ENCODE measurements around the gene PDF. TPM values are rescaled to one million over a fixed set of nuclear protein-coding genes. Genes with fewer than 3 reads are reported as not detected.

The PDF gene
- total and polyA plus RNA-seq, 2 donors (not counting 3 experiments of a cell fraction or from before 2014, with no cell fraction given): 13.1 to 16.7 TPM

GRCh38 chr16:69373019-69373418, 42.6 kb upstream of the PDF start:
- dilution Hi-C loops (cut with MboI; ENCODE audit: extremely low pct_ligation_motif_present, low sequenced_read_pairs) (no loop called here), intact Hi-C loops (cut with micrococcal nuclease) (no loop called here)
- no peaks in the 10 kb centered on the region for H3K27me3 ChIP-seq (ENCODE audit: control insufficient read depth in 2 of 2, insufficient read depth in 2 of 2, low read length in 2 of 2)
- BruUV-seq (replicated peaks): no TSS peak
- CTCF ChIA-PET: interaction anchor here (0.9 to 1.4 kb wide), 2 partner anchors 9 to 23 kb away, joined by 3 to 4 read pairs; no protein-coding TSS in a partner anchor
- peaks cover 8% of the 10 kb centered on the region for H3K4me1 ChIP-seq (ENCODE audit: control insufficient read depth, extremely low read depth, insufficient read depth, low read length)
- DNase-seq (ENCODE audit: low read depth, low spot score) (no peak), FAIRE-seq (no peak)
- no peak overlapping the region for H3K4me2 ChIP-seq (ENCODE audit: insufficient read depth, low read length)
- TF ChIP-seq POLR2AphosphoS5 (IDR thresholded peaks at IDR 0.05; ENCODE audit: insufficient read depth, low read depth, low read length) (no peak), FOS (IDR thresholded peaks at IDR 0.05; ENCODE audit: borderline replicate concordance, insufficient read depth, low read length) (no peak), GATA2 (IDR thresholded peaks at IDR 0.05; ENCODE audit: insufficient read depth, insufficient read length, low read depth, low read length) (no peak), EZH2 (IDR thresholded peaks at IDR 0.05; ENCODE audit: borderline replicate concordance, low read depth, low read length, severe bottlenecking) (no peak), MYC (IDR thresholded peaks at IDR 0.05; ENCODE audit: low read depth, low read length) (no peak), POLR2A (IDR thresholded peaks at IDR 0.05; ENCODE audit: low read depth, low read length) (no peak), CTCF (IDR thresholded peaks at IDR 0.05; ENCODE audit: extremely low read depth in 1 of 2, insufficient read depth in 1 of 2, low read depth in 1 of 2, low read length in 2 of 2) (no peak), JUN (IDR thresholded peaks at IDR 0.05; ENCODE audit: borderline replicate concordance, insufficient read depth, insufficient read length, low read depth) (no peak)
- TF ChIP-seq, protein P1, sequence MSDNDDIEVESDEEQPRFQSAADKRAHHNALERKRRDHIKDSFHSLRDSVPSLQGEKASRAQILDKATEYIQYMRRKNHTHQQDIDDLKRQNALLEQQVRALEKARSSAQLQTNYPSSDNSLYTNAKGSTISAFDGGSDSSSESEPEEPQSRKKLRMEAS (IDR thresholded peaks at IDR 0.05; ENCODE audit: insufficient read depth, insufficient read length): no peak
- no peak overlapping the region for H3K27ac ChIP-seq (ENCODE audit: insufficient read depth, low read depth, low read length)
- no peaks in the 10 kb centered on the region for H3K79me2 ChIP-seq (ENCODE audit: control insufficient read depth, insufficient read depth, low read length)
- H3K9me3 ChIP-seq (replicated peaks; ENCODE audit: control insufficient read depth, insufficient read depth, low read length): no peaks in the 10 kb centered on the region
- H4K20me1 ChIP-seq (replicated peaks; ENCODE audit: control insufficient read depth, extremely low read depth, insufficient read depth, low read length): no peaks in the 10 kb centered on the region
- H3K36me3 ChIP-seq (ENCODE audit: control insufficient read depth in 2 of 2, extremely low read depth in 1 of 2, insufficient read depth in 2 of 2, low read length in 2 of 2): peaks cover 2 to 9% of the 10 kb centered on the region in 2 experiments
- POLR2A ChIA-PET: no interaction called here
- H3K9ac ChIP-seq (replicated peaks; ENCODE audit: extremely low read depth, insufficient read depth, low read length): no peak overlapping the region
- H3K4me3 ChIP-seq (replicated peaks in 1 of 3; ENCODE audit: insufficient read depth in 1 of 3, low read depth in 1 of 3, low read length in 3 of 3): no peak overlapping the region
- no peaks in the 10 kb centered on the region for H3K9me1 ChIP-seq (replicated peaks; ENCODE audit: control insufficient read depth, extremely low read depth, insufficient read depth, low read length)
- no peak overlapping the region for H2AFZ ChIP-seq (ENCODE audit: low read depth, low read length)
